ENCODE results near the gene IGFBP1.

Gene IGFBP1

GRCh38 chr7:45893996-45894664 is 5.8 kb downstream of the IGFBP1 start:
- no peak for DNase-seq
- in situ Hi-C loops (cut with HindIII; ENCODE audit: low pct_ligation_motif_present, low pct_unique_long_range_greater_than_20kb, low sequenced_read_pairs): no loop called here

- in situ Hi-C loops (cut with HindIII; ENCODE audit: low pct_ligation_motif_present, low pct_unique_long_range_greater_than_20kb, low sequenced_read_pairs): no loop called here
- no peak for DNase-seq
Measured at GRCh38 chr7:45894665-45895062, 6.4 kb downstream of the IGFBP1 start.

- peak; percentile 45 for DNase-seq
- in situ Hi-C loops (cut with HindIII; ENCODE audit: low pct_ligation_motif_present, low pct_unique_long_range_greater_than_20kb, low sequenced_read_pairs): no loop called here
Measured at GRCh38 chr7:45897042-45897690, 8.9 kb downstream of the IGFBP1 start.

GRCh38 chr7:45898222-45898621 is 9.9 kb downstream of the IGFBP1 start:
- in situ Hi-C loops (cut with HindIII; ENCODE audit: low pct_ligation_motif_present, low pct_unique_long_range_greater_than_20kb, low sequenced_read_pairs): no loop called here
- DNase-seq: no peak

- in situ Hi-C loops (cut with HindIII; ENCODE audit: low pct_ligation_motif_present, low pct_unique_long_range_greater_than_20kb, low sequenced_read_pairs): no loop called here
- no peak for DNase-seq
Measured at GRCh38 chr7:45901566-45901965, 13.3 kb downstream of the IGFBP1 start.

- in situ Hi-C loops (cut with HindIII; ENCODE audit: low pct_ligation_motif_present, low pct_unique_long_range_greater_than_20kb, low sequenced_read_pairs): no loop called here
Measured at GRCh38 chr7:45902820-45903219, 14.5 kb downstream of the IGFBP1 start.

GRCh38 chr7:45909561-45909960 is 21.3 kb downstream of the IGFBP1 start:
- in situ Hi-C loops (cut with HindIII; ENCODE audit: low pct_ligation_motif_present, low pct_unique_long_range_greater_than_20kb, low sequenced_read_pairs): no loop called here
- no peak for DNase-seq

More at GRCh38 chr7:45902820-45903219, 14.5 kb downstream of the IGFBP1 start:
- DNase-seq: no peak

- DNase-seq: no peak
- in situ Hi-C loops (cut with HindIII; ENCODE audit: low pct_ligation_motif_present, low pct_unique_long_range_greater_than_20kb, low sequenced_read_pairs): no loop called here
Measured at GRCh38 chr7:45910855-45911254, 22.6 kb downstream of the IGFBP1 start.

GRCh38 chr7:45911311-45911710 is 23.0 kb downstream of the IGFBP1 start:
- in situ Hi-C loops (cut with HindIII; ENCODE audit: low pct_ligation_motif_present, low pct_unique_long_range_greater_than_20kb, low sequenced_read_pairs): no loop called here
- DNase-seq: no peak

- no peak for DNase-seq
- in situ Hi-C loops (cut with HindIII; ENCODE audit: low pct_ligation_motif_present, low pct_unique_long_range_greater_than_20kb, low sequenced_read_pairs): no loop called here
Measured at GRCh38 chr7:45912972-45913371, 24.7 kb downstream of the IGFBP1 start.

GRCh38 chr7:45914911-45915310 is 26.6 kb downstream of the IGFBP1 start:
- no peak for DNase-seq
- in situ Hi-C loops (cut with HindIII; ENCODE audit: low pct_ligation_motif_present, low pct_unique_long_range_greater_than_20kb, low sequenced_read_pairs): no loop called here

- DNase-seq: no peak
- in situ Hi-C loops (cut with HindIII; ENCODE audit: low pct_ligation_motif_present, low pct_unique_long_range_greater_than_20kb, low sequenced_read_pairs): no loop called here
Measured at GRCh38 chr7:45915606-45916005, 27.3 kb downstream of the IGFBP1 start.

GRCh38 chr7:45917064-45917463 is 28.8 kb downstream of the IGFBP1 start:
- in situ Hi-C loops (cut with HindIII; ENCODE audit: low pct_ligation_motif_present, low pct_unique_long_range_greater_than_20kb, low sequenced_read_pairs): no loop called here
- no peak for DNase-seq

GRCh38 chr7:45917658-45918057 is 29.4 kb downstream of the IGFBP1 start:
- in situ Hi-C loops (cut with HindIII; ENCODE audit: low pct_ligation_motif_present, low pct_unique_long_range_greater_than_20kb, low sequenced_read_pairs): no loop called here
- DNase-seq: peak; percentile 78

GRCh38 chr7:45918556-45918955 is 30.3 kb downstream of the IGFBP1 start:
- DNase-seq: no peak
- in situ Hi-C loops (cut with HindIII; ENCODE audit: low pct_ligation_motif_present, low pct_unique_long_range_greater_than_20kb, low sequenced_read_pairs): no loop called here

- no peak for DNase-seq
- in situ Hi-C loops (cut with HindIII; ENCODE audit: low pct_ligation_motif_present, low pct_unique_long_range_greater_than_20kb, low sequenced_read_pairs): no loop called here
Measured at GRCh38 chr7:45919231-45919784, 31.0 kb downstream of the IGFBP1 start.

- in situ Hi-C loops (cut with HindIII; ENCODE audit: low pct_ligation_motif_present, low pct_unique_long_range_greater_than_20kb, low sequenced_read_pairs): loop anchor here (10.0 kb wide), 1 partner anchor 435 kb away; no protein-coding TSS in a partner anchor
- DNase-seq: no peak
Measured at GRCh38 chr7:45919993-45920459, 31.7 kb downstream of the IGFBP1 start.

- in situ Hi-C loops (cut with HindIII; ENCODE audit: low pct_ligation_motif_present, low pct_unique_long_range_greater_than_20kb, low sequenced_read_pairs): loop anchor here (10.0 kb wide), 1 partner anchor 434 kb away; no protein-coding TSS in a partner anchor
- DNase-seq: peak; percentile 69
Measured at GRCh38 chr7:45920502-45921380, 32.5 kb downstream of the IGFBP1 start, which contains the start of gene IGFBP3. TSS of gene IGFBP3 (minus strand) at chr7:45921272. CDS start at chr7:45921140, 132 bp downstream.

- DNase-seq: no peak
- in situ Hi-C loops (cut with HindIII; ENCODE audit: low pct_ligation_motif_present, low pct_unique_long_range_greater_than_20kb, low sequenced_read_pairs): loop anchor here (10.0 kb wide), 1 partner anchor 433 kb away; no protein-coding TSS in a partner anchor
Measured at GRCh38 chr7:45921381-45921698, 33.1 kb downstream of the IGFBP1 start.
